Osteocyte (in vitro differentiated cells): ENCODE data around the gene SEMA5B. TPM values are rescaled to one million over a fixed set of nuclear protein-coding genes. Genes with fewer than 3 reads are reported as not detected.

Source experiments
- DNase-seq: peaks from one replicate; pipeline ENCODE4 v3.0.0; 2021; ENCODE audit warnings: mixed read lengths; ENCODE audit not compliant: unreplicated experiment; ENCODE audit errors: extremely low spot score
- H3K27ac Mint-ChIP-seq: one replicate; pipeline ENCODE4 v1.8.0; 2021; ENCODE audit warnings: mild to moderate bottlenecking, mixed read lengths; ENCODE audit not compliant: unreplicated experiment
- H3K27me3 Mint-ChIP-seq: one replicate; pipeline ENCODE4 v1.8.0; 2021; ENCODE audit warnings: mixed read lengths; ENCODE audit not compliant: unreplicated experiment
- H3K36me3 Mint-ChIP-seq: one replicate; pipeline ENCODE4 v1.8.0; 2021; ENCODE audit warnings: mixed read lengths; ENCODE audit not compliant: unreplicated experiment
- H3K4me1 Mint-ChIP-seq: one replicate; pipeline ENCODE4 v1.8.0; 2021; ENCODE audit warnings: mixed read lengths; ENCODE audit not compliant: unreplicated experiment
- H3K4me3 Mint-ChIP-seq: one replicate; pipeline ENCODE4 v1.8.0; 2021; ENCODE audit warnings: mild to moderate bottlenecking, moderate library complexity, mixed read lengths; ENCODE audit not compliant: unreplicated experiment
- H3K9me3 Mint-ChIP-seq: one replicate; pipeline ENCODE4 v1.8.0; 2021; ENCODE audit warnings: mixed read lengths; ENCODE audit not compliant: unreplicated experiment
- total RNA-seq: library from RNA; stranded (reverse); gene quantifications from 2 replicates; pipeline ENCODE4 v1.2.1, GENCODE V29; 2021
- TF ChIP-seq, protein P1 (sequence below): fragments of 200-600 bp; sonication (generic); IDR thresholded peaks from 2 replicates; pipeline ENCODE4 v1.5.0; 2021; ENCODE audit warnings: antibody characterized with exemption, mild to moderate bottlenecking, moderate library complexity

SEMA5B gene
- total RNA-seq, 1 donor from 2014 or later = 1.3 TPM

DNA sequence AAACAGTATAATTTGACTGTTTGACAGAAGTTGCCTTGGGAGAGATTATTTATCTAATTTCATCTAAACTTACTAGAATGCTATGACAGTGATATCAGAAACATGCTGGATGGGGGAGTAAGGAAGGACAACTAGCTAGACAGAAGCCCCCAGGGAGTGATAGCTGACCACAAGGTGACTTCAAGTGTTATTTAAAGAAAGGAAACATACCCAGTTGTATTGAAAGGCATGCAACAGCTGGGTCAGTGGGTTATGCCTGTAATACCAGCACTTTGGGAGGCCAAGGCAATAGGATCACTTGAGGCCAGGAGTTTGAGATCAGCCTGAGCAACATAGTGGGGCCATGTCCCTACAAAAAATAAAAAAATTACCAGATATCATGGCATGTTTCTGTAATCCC, 163.1 kb downstream of the SEMA5B start:
- peaks cover 10% of the 10 kb centered on the region for H3K36me3 Mint-ChIP-seq
- TF ChIP-seq, protein P1, sequence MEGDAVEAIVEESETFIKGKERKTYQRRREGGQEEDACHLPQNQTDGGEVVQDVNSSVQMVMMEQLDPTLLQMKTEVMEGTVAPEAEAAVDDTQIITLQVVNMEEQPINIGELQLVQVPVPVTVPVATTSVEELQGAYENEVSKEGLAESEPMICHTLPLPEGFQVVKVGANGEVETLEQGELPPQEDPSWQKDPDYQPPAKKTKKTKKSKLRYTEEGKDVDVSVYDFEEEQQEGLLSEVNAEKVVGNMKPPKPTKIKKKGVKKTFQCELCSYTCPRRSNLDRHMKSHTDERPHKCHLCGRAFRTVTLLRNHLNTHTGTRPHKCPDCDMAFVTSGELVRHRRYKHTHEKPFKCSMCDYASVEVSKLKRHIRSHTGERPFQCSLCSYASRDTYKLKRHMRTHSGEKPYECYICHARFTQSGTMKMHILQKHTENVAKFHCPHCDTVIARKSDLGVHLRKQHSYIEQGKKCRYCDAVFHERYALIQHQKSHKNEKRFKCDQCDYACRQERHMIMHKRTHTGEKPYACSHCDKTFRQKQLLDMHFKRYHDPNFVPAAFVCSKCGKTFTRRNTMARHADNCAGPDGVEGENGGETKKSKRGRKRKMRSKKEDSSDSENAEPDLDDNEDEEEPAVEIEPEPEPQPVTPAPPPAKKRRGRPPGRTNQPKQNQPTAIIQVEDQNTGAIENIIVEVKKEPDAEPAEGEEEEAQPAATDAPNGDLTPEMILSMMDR = no peak
- no peaks in the 10 kb centered on the region for H3K9me3 Mint-ChIP-seq
- H3K4me1 Mint-ChIP-seq = peaks cover 2% of the 10 kb centered on the region
- no peaks in the 10 kb centered on the region for H3K27me3 Mint-ChIP-seq
- H3K27ac Mint-ChIP-seq = no peak overlapping the region
- no peak overlapping the region for H3K4me3 Mint-ChIP-seq
- DNase-seq = no peak

DNA sequence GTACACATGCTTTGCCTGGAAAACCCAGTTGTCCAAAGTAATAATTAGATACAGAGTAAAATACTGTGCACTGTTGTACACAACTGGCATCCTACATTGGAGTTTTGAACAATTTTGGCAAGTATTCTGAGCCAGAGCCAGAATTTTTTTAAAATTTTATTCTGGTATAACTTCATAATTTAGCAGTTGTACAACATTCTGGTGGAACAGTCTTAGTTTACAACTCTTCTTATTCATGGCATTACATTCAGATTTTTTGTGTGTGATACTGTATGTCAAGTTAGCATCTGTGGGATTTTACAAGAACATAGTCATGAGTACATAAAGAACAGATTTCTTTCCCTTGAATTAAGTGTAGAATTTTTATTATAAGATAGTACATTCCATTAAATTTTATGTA, 165.2 kb downstream of the SEMA5B start:
- no peaks in the 10 kb centered on the region for H3K27me3 Mint-ChIP-seq
- TF ChIP-seq, protein P1 = no peak
- no peaks in the 10 kb centered on the region for H3K9me3 Mint-ChIP-seq
- no peak overlapping the region for H3K27ac Mint-ChIP-seq
- H3K4me3 Mint-ChIP-seq = no peak overlapping the region
- H3K4me1 Mint-ChIP-seq = peaks cover 2% of the 10 kb centered on the region
- H3K36me3 Mint-ChIP-seq = peaks cover 15% of the 10 kb centered on the region
- no peak for DNase-seq

Other genes with a start within 250 kb of the SEMA5B start
- 9.3 and 9.9 TPM in 2 replicates for gene HSPBAP1, start 233.9 kb downstream of the SEMA5B start, total RNA-seq
- 16.3 and 17.1 TPM in 2 replicates for gene SLC49A4, start 232.7 kb downstream of the SEMA5B start, total RNA-seq
- 35.5 and 39.7 TPM in 2 replicates for gene PDIA5, start 39.3 kb upstream of the SEMA5B start, total RNA-seq
- gene SEC22A, start 174.2 kb upstream of the SEMA5B start, total RNA-seq = 17.5 and 19.1 TPM in 2 replicates